Measurements from ENCODE around the gene DCLK1. TPM values are rescaled to one million over a fixed set of nuclear protein-coding genes. Genes with fewer than 3 reads are reported as not detected.
A peak's percentile ranks its signal among the peaks of the same experiment; 100 is the strongest.

The DCLK1 gene
- total RNA-seq (2021): 35.8 and 36.2 TPM in 2 replicates
- long read RNA-seq, full-length matches to known transcripts: 39 of 62 reads
- long read RNA-seq, partial matches to known transcripts: 8 of 62 reads
- long read RNA-seq, other reads (novel, unspliced or antisense): 15 of 62 reads

DNA sequence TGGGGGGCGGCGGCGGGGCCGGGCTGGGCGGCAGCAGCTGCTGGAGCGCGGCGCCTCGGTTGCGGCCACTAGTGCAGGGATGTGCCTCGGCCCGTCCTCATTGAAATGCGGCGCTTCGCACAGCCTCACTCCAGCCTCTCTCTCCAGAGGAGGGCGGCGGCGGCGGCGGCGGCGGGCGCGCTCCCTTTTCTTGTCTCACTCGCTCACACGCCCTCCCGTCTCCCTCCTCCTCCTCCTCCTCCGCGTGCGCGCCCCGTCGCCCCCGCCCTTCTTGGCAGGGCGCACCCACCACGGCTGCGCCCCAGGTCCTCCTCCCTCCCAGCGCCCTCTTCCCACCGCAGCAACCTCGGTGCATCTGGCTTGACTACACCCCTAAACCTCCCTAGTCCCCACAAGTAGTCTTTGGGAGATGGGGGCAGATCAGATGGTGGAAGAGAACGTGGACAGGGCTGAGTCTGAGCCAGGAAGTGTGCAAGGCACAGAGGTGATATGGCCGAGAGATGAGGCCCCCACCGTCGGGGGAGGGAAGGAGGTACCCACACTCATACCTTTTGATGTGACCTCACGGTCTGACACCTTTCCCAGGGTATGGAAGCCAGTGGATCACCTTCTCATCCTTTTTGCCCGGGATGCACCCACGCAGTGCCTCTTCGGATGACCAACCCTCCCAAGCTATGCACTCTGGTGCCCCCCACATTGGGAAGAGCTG lies at the start of gene DCLK1:
TSS of gene DCLK1 (minus strand) at position 161 of the 709 bp plus-strand sequence.
- no peak within 1 kb of the TSS for H3K27ac Mint-ChIP-seq
- H2BK12ac ChIP-seq (ENCODE audit: insufficient read length, low read depth, low read length): no peak within 1 kb of the TSS
- H2BK20ac ChIP-seq (ENCODE audit: low read depth, low read length, poor library complexity, severe bottlenecking): no peak within 1 kb of the TSS
- no peak within 1 kb of the TSS; the same call in 1 of the 2 replicates for H3K14ac ChIP-seq (ENCODE audit: insufficient read depth, low read length)
- no peaks in the 10 kb centered on the region for H3K4me1 ChIP-seq (ENCODE audit: insufficient read depth, low read length)
- peaks cover 58% of the 10 kb centered on the region for H3K27me3 Mint-ChIP-seq (ENCODE audit: low read depth)
- H4K20me1 ChIP-seq (ENCODE audit: control insufficient read depth, insufficient read depth, insufficient read length): no peaks in the 10 kb centered on the region
- H4K91ac ChIP-seq (ENCODE audit: insufficient read length, low read depth, low read length): no peak within 1 kb of the TSS
- H2BK120ac ChIP-seq (ENCODE audit: low read depth, low read length, poor library complexity, severe bottlenecking): no peak within 1 kb of the TSS
- H3K4me1 Mint-ChIP-seq: peaks cover 7 to 11% of the 10 kb centered on the region in 2 experiments
- H3K27me3 ChIP-seq (ENCODE audit: insufficient read depth, low read length): peaks cover 16% of the 10 kb centered on the region; the same call in 1 of the 2 replicates
- TF ChIP-seq, protein P1, sequence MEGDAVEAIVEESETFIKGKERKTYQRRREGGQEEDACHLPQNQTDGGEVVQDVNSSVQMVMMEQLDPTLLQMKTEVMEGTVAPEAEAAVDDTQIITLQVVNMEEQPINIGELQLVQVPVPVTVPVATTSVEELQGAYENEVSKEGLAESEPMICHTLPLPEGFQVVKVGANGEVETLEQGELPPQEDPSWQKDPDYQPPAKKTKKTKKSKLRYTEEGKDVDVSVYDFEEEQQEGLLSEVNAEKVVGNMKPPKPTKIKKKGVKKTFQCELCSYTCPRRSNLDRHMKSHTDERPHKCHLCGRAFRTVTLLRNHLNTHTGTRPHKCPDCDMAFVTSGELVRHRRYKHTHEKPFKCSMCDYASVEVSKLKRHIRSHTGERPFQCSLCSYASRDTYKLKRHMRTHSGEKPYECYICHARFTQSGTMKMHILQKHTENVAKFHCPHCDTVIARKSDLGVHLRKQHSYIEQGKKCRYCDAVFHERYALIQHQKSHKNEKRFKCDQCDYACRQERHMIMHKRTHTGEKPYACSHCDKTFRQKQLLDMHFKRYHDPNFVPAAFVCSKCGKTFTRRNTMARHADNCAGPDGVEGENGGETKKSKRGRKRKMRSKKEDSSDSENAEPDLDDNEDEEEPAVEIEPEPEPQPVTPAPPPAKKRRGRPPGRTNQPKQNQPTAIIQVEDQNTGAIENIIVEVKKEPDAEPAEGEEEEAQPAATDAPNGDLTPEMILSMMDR (conservative IDR thresholded peaks at IDR 0.05): no peak
- no peak within 1 kb of the TSS for H4K5ac ChIP-seq (ENCODE audit: insufficient read length, low read depth, low read length)
- no peak within 1 kb of the TSS for H3K23ac ChIP-seq (ENCODE audit: insufficient read length, low read depth, low read length)
- H3K23me2 ChIP-seq (ENCODE audit: insufficient read length, low read depth, low read length, poor library complexity, severe bottlenecking): peaks cover 8% of the 10 kb centered on the region
- H4K8ac ChIP-seq (replicated peaks; ENCODE audit: insufficient read length, low read depth, low read length): no peak within 1 kb of the TSS
- no peak within 1 kb of the TSS for H2AFZ ChIP-seq (ENCODE audit: low read length)
- H3K27ac ChIP-seq (ENCODE audit: insufficient read length, low read depth, low read length): no peak within 1 kb of the TSS
- no peaks in the 10 kb centered on the region for H3K9me3 ChIP-seq (ENCODE audit: control insufficient read depth, low read depth, low read length)
- no peaks in the 10 kb centered on the region for H3K36me3 Mint-ChIP-seq (ENCODE audit: insufficient read depth in 1 of 3, low read depth in 3 of 3)
- no peak within 1 kb of the TSS for H2AK5ac ChIP-seq (ENCODE audit: insufficient read length, low read length)
- H3K18ac ChIP-seq (ENCODE audit: insufficient read length, low read depth, low read length): no peak within 1 kb of the TSS
- H2BK5ac ChIP-seq (ENCODE audit: insufficient read length, low read length): no peak within 1 kb of the TSS
- H3K9me3 Mint-ChIP-seq: no peaks in the 10 kb centered on the region
- H3K56ac ChIP-seq (ENCODE audit: insufficient read length, low read depth, low read length): no peak within 1 kb of the TSS
- H3K79me2 ChIP-seq (ENCODE audit: insufficient read depth, low read length): no peaks in the 10 kb centered on the region
- no peak within 1 kb of the TSS for H2BK15ac ChIP-seq (ENCODE audit: low read depth, low read length)
- peak; percentile 76 for DNase-seq
- H3K79me1 ChIP-seq (ENCODE audit: insufficient read depth, low read depth, low read length, poor library complexity, severe bottlenecking): no peaks in the 10 kb centered on the region
- no peak within 1 kb of the TSS for H3K4ac ChIP-seq (ENCODE audit: low read depth, low read length)
- peak within 1 kb of the TSS; percentile 74 to 86 for H3K4me3 Mint-ChIP-seq
- WGBS (ENCODE audit: extremely low coverage, insufficient read length, low lambda C conversion rate): no CpG with 5 or more reads among the region's 48 CpGs
- peak within 1 kb of the TSS; percentile 86 for H3K4me2 ChIP-seq (ENCODE audit: insufficient read depth, insufficient read length, low read length)
- no peak within 1 kb of the TSS for H3T11ph ChIP-seq (ENCODE audit: low read length)
- peak within 1 kb of the TSS; percentile 6 for H3K9ac ChIP-seq (ENCODE audit: extremely low read depth, insufficient read length, low read length)
